DOHH2 (cell line): ENCODE measurements around the gene SAXO2.
"Not testable (repeated sequence)": the region's sequence is repeated elsewhere in the genome, so short reads cannot be mapped to it uniquely, and the experiment has no call there.

Experiments used
- EZH2phosphoT487 ChIP-seq: fragments of 200-600 bp; sonication (generic); IDR thresholded peaks from 2 replicates; pipeline ENCODE4 v1.6.1; 2017; ENCODE audit warnings: borderline replicate concordance, mild to moderate bottlenecking, antibody characterized with exemption, low read length, moderate library complexity, mixed read lengths
- TF ChIP-seq, protein P1 (sequence below): fragments of 200-600 bp; sonication (generic); IDR thresholded peaks from one replicate; pipeline ENCODE4 v1.5.1; 2014; ENCODE audit warnings: antibody characterized with exemption, mild to moderate bottlenecking, low read depth, low read length; ENCODE audit not compliant: poor library complexity, severe bottlenecking

- TF ChIP-seq, protein P1, sequence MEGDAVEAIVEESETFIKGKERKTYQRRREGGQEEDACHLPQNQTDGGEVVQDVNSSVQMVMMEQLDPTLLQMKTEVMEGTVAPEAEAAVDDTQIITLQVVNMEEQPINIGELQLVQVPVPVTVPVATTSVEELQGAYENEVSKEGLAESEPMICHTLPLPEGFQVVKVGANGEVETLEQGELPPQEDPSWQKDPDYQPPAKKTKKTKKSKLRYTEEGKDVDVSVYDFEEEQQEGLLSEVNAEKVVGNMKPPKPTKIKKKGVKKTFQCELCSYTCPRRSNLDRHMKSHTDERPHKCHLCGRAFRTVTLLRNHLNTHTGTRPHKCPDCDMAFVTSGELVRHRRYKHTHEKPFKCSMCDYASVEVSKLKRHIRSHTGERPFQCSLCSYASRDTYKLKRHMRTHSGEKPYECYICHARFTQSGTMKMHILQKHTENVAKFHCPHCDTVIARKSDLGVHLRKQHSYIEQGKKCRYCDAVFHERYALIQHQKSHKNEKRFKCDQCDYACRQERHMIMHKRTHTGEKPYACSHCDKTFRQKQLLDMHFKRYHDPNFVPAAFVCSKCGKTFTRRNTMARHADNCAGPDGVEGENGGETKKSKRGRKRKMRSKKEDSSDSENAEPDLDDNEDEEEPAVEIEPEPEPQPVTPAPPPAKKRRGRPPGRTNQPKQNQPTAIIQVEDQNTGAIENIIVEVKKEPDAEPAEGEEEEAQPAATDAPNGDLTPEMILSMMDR = not testable (repeated sequence)
- not testable (repeated sequence) for TF ChIP-seq EZH2phosphoT487
Observed at GRCh38 chr15:82241836-82242499, 20.6 kb upstream of the SAXO2 start.
